ENCODE measurements around the gene SARDH.

Gene SARDH

DNA sequence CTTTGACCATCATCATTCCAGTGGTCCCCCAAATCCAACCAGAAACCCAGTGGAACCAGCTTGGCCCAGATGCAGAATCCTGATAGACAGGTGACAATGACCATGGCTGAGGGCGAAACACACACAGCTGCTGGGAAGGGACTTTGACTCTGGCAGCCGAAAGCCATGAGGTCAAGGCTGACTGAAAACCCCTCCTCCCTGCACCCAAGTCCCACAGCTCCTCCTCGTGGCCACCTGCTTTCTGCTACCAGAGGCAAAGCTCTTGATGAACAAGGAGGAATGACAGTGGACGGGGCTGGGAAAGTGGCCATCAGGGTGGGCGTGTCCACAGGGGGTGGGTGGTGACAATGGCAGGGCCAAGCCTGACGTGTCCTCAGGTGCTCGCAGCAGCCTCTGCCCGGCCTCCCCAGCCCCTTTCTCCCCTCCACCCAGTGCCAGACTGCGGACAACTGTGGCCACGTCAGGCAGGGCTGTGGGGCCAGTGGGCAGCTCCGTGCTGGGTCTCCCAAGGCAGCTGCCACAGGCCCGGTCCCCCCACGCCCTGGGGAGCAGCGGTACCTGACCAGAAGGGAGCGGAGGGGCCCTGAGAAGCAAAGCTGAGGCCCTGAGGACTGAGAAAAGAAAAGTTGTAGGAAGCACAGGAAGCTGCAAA lies 30.8 kb upstream of the SARDH start:
- DNase-seq: no peak

DNA sequence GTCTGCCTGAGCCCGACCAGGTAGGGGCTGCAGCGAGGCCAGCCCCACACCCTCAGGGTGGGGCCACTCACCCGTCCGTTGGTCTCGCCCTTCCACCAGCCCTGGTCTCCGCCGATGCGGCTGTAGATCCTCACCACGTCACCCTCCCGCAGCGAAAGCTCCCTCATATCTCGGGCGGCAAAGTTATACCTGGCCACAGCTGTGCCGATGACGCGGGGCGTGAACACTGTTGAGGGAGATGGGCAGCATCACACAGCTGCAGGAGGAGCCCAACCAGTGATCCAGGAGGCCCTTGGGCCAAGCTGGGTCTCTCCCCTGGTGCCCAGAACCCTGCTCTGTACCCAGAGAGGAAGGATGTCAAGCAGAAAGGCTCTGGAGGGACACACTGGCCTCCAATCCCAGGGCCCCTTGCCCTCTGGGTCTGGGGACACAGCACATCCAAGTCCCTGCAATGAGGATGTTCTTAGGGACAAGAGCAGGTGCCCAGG lies 30.3 kb upstream of the SARDH start:
- H3K27ac ChIP-seq (ENCODE audit: low read length): no peak overlapping the region
- no peak overlapping the region for H2AFZ ChIP-seq (ENCODE audit: low read length)
- no peaks in the 10 kb centered on the region for H4K20me1 ChIP-seq (ENCODE audit: insufficient read depth, low read length)
- H3K79me2 ChIP-seq (ENCODE audit: low read length): no peaks in the 10 kb centered on the region
- H3K27me3 ChIP-seq (replicated peaks; ENCODE audit: insufficient read depth, low read length): peaks cover 20% of the 10 kb centered on the region
- no peak overlapping the region for H3K4me3 ChIP-seq (ENCODE audit: low read length)
- no peaks in the 10 kb centered on the region for H3K9me3 ChIP-seq (replicated peaks; ENCODE audit: insufficient read depth, low read length)
- TF ChIP-seq EZH2 (optimal IDR thresholded peaks at IDR 0.05; ENCODE audit: low read depth, low read length) (no peak), CTCF (IDR thresholded peaks at IDR 0.05; ENCODE audit: low read length) (no peak), EZH2phosphoT487 (IDR thresholded peaks at IDR 0.05; ENCODE audit: low read length) (no peak)
- H3F3A ChIP-seq (ENCODE audit: insufficient read depth, low read length): no peaks in the 10 kb centered on the region
- H3K9ac ChIP-seq (ENCODE audit: low read length): no peak overlapping the region
- DNase-seq: no peak
- no peaks in the 10 kb centered on the region for H3K4me1 ChIP-seq (ENCODE audit: low read length)
- H3K4me2 ChIP-seq (ENCODE audit: low read depth, low read length): no peak overlapping the region
- no peaks in the 10 kb centered on the region for H3K36me3 ChIP-seq (replicated peaks; ENCODE audit: insufficient read depth, low read length)
- H3K9me2 ChIP-seq (replicated peaks; ENCODE audit: insufficient read depth, low read length): no peaks in the 10 kb centered on the region

More for the DNA sequence above, 30.8 kb upstream of the SARDH start:
- no peaks in the 10 kb centered on the region for H3K9me3 ChIP-seq (replicated peaks; ENCODE audit: insufficient read depth, low read length)
- no peaks in the 10 kb centered on the region for H3F3A ChIP-seq (ENCODE audit: insufficient read depth, low read length)
- no peaks in the 10 kb centered on the region for H4K20me1 ChIP-seq (ENCODE audit: insufficient read depth, low read length)
- no peaks in the 10 kb centered on the region for H3K9me2 ChIP-seq (replicated peaks; ENCODE audit: insufficient read depth, low read length)
- H3K79me2 ChIP-seq (ENCODE audit: low read length): no peaks in the 10 kb centered on the region
- peaks cover 20% of the 10 kb centered on the region for H3K27me3 ChIP-seq (replicated peaks; ENCODE audit: insufficient read depth, low read length)
- no peak overlapping the region for H2AFZ ChIP-seq (ENCODE audit: low read length)
- H3K9ac ChIP-seq (ENCODE audit: low read length): no peak overlapping the region
- H3K4me3 ChIP-seq (ENCODE audit: low read length): no peak overlapping the region
- no peaks in the 10 kb centered on the region for H3K36me3 ChIP-seq (replicated peaks; ENCODE audit: insufficient read depth, low read length)
- no peak overlapping the region for H3K4me2 ChIP-seq (ENCODE audit: low read depth, low read length)
- H3K4me1 ChIP-seq (ENCODE audit: low read length): no peaks in the 10 kb centered on the region
- TF ChIP-seq EZH2phosphoT487 (IDR thresholded peaks at IDR 0.05; ENCODE audit: low read length) (no peak), CTCF (IDR thresholded peaks at IDR 0.05; ENCODE audit: low read length) (peak; percentile 32), EZH2 (optimal IDR thresholded peaks at IDR 0.05; ENCODE audit: low read depth, low read length) (no peak)
- H3K27ac ChIP-seq (ENCODE audit: low read length): no peak overlapping the region

GRCh38 chr9:133767625-133768024 lies 29.5 kb upstream of the SARDH start:
- Histone ChIP-seq H2AFZ (ENCODE audit: low read length) (no peak overlapping the region), H3K4me2 (ENCODE audit: low read depth, low read length) (no peak overlapping the region), H3K27me3 (replicated peaks; ENCODE audit: insufficient read depth, low read length) (peaks cover 20% of the 10 kb centered on the region), H3K27ac (ENCODE audit: low read length) (no peak overlapping the region), H3K4me1 (ENCODE audit: low read length) (no peaks in the 10 kb centered on the region), H3K9me2 (replicated peaks; ENCODE audit: insufficient read depth, low read length) (no peaks in the 10 kb centered on the region), H3K79me2 (ENCODE audit: low read length) (no peaks in the 10 kb centered on the region), H3K4me3 (ENCODE audit: low read length) (no peak overlapping the region), H3F3A (ENCODE audit: insufficient read depth, low read length) (no peaks in the 10 kb centered on the region), H4K20me1 (ENCODE audit: insufficient read depth, low read length) (no peaks in the 10 kb centered on the region), H3K9ac (ENCODE audit: low read length) (no peak overlapping the region), H3K36me3 (replicated peaks; ENCODE audit: insufficient read depth, low read length) (no peaks in the 10 kb centered on the region), H3K9me3 (replicated peaks; ENCODE audit: insufficient read depth, low read length) (no peaks in the 10 kb centered on the region)
- no peak for TF ChIP-seq EZH2phosphoT487 (IDR thresholded peaks at IDR 0.05; ENCODE audit: low read length)
- TF ChIP-seq EZH2 (optimal IDR thresholded peaks at IDR 0.05; ENCODE audit: low read depth, low read length): no peak
- no peak for TF ChIP-seq CTCF (IDR thresholded peaks at IDR 0.05; ENCODE audit: low read length)
- no peak for DNase-seq
